Measurements from ENCODE around the gene USP40. TPM values are rescaled to one million over a fixed set of nuclear protein-coding genes. Genes with fewer than 3 reads are reported as not detected.

The USP40 gene
- total and polyA plus RNA-seq, 2 experiments from 2014 or later, result 5.7 to 11.7 TPM

DNA sequence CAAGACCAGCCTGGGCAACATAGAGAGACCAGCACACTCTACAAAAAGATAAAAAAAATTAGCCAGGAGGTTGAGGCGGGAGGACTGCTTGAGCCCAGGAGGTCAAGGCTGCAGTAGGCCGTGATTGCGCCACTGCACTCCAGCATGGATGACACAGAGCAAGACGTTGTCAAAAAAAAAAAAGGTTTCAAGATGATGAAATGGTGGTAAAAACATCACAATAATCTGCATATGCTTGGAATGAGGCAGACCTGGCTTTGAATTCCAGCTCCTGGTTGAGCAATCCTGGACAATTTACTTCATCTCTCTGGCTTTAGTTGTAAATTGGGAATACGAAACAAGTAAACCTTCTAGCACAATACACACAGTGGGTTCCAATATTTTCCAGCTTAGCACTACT lies 24.1 kb downstream of the USP40 start:
- H3K79me2 ChIP-seq (replicated peaks; ENCODE audit: insufficient read depth), result no peaks in the 10 kb centered on the region
- ATAC-seq (no peak), DNase-seq (ENCODE audit: low spot score) (no peak)
- Mint-ChIP-seq H3K4me1 (peaks cover 14% of the 10 kb centered on the region; the same call in 2 of the 3 replicates), H3K36me3 (ENCODE audit: low read depth) (no peaks in the 10 kb centered on the region), H3K4me3 (no peak overlapping the region), H3K27me3 (ENCODE audit: insufficient read depth, low read depth, poor library complexity) (no peaks in the 10 kb centered on the region), H3K9me3 (no peaks in the 10 kb centered on the region), H3K27ac (no peak overlapping the region)
- no peaks in the 10 kb centered on the region for H3F3A ChIP-seq (replicated peaks; ENCODE audit: low read depth)
- H4K20me1 ChIP-seq (replicated peaks; ENCODE audit: insufficient read depth), result no peaks in the 10 kb centered on the region
- H2AFZ ChIP-seq, result no peak overlapping the region
- no peaks in the 10 kb centered on the region for H3K27me3 ChIP-seq (ENCODE audit: insufficient read depth)
- no peak overlapping the region for H3K27ac ChIP-seq (ENCODE audit: low read depth)
- H3K4me2 ChIP-seq, result no peak overlapping the region
- H3K4me1 ChIP-seq (ENCODE audit: insufficient read depth), result peaks cover 10% of the 10 kb centered on the region; the same call in 1 of the 2 replicates
- H3K9me2 ChIP-seq (ENCODE audit: insufficient read depth), result peaks cover 14% of the 10 kb centered on the region; the same call in 1 of the 2 replicates
- no peak overlapping the region for H3K4me3 ChIP-seq
- no peaks in the 10 kb centered on the region for H3K36me3 ChIP-seq (ENCODE audit: insufficient read depth)
- TF ChIP-seq CREB1 (CRISPR knock-in tag; IDR thresholded peaks at IDR 0.05; ENCODE audit: low read depth) (no peak), STAT1 (IDR thresholded peaks at IDR 0.05; ENCODE audit: unreplicated experiment) (no peak)
- TF ChIP-seq, protein P1, sequence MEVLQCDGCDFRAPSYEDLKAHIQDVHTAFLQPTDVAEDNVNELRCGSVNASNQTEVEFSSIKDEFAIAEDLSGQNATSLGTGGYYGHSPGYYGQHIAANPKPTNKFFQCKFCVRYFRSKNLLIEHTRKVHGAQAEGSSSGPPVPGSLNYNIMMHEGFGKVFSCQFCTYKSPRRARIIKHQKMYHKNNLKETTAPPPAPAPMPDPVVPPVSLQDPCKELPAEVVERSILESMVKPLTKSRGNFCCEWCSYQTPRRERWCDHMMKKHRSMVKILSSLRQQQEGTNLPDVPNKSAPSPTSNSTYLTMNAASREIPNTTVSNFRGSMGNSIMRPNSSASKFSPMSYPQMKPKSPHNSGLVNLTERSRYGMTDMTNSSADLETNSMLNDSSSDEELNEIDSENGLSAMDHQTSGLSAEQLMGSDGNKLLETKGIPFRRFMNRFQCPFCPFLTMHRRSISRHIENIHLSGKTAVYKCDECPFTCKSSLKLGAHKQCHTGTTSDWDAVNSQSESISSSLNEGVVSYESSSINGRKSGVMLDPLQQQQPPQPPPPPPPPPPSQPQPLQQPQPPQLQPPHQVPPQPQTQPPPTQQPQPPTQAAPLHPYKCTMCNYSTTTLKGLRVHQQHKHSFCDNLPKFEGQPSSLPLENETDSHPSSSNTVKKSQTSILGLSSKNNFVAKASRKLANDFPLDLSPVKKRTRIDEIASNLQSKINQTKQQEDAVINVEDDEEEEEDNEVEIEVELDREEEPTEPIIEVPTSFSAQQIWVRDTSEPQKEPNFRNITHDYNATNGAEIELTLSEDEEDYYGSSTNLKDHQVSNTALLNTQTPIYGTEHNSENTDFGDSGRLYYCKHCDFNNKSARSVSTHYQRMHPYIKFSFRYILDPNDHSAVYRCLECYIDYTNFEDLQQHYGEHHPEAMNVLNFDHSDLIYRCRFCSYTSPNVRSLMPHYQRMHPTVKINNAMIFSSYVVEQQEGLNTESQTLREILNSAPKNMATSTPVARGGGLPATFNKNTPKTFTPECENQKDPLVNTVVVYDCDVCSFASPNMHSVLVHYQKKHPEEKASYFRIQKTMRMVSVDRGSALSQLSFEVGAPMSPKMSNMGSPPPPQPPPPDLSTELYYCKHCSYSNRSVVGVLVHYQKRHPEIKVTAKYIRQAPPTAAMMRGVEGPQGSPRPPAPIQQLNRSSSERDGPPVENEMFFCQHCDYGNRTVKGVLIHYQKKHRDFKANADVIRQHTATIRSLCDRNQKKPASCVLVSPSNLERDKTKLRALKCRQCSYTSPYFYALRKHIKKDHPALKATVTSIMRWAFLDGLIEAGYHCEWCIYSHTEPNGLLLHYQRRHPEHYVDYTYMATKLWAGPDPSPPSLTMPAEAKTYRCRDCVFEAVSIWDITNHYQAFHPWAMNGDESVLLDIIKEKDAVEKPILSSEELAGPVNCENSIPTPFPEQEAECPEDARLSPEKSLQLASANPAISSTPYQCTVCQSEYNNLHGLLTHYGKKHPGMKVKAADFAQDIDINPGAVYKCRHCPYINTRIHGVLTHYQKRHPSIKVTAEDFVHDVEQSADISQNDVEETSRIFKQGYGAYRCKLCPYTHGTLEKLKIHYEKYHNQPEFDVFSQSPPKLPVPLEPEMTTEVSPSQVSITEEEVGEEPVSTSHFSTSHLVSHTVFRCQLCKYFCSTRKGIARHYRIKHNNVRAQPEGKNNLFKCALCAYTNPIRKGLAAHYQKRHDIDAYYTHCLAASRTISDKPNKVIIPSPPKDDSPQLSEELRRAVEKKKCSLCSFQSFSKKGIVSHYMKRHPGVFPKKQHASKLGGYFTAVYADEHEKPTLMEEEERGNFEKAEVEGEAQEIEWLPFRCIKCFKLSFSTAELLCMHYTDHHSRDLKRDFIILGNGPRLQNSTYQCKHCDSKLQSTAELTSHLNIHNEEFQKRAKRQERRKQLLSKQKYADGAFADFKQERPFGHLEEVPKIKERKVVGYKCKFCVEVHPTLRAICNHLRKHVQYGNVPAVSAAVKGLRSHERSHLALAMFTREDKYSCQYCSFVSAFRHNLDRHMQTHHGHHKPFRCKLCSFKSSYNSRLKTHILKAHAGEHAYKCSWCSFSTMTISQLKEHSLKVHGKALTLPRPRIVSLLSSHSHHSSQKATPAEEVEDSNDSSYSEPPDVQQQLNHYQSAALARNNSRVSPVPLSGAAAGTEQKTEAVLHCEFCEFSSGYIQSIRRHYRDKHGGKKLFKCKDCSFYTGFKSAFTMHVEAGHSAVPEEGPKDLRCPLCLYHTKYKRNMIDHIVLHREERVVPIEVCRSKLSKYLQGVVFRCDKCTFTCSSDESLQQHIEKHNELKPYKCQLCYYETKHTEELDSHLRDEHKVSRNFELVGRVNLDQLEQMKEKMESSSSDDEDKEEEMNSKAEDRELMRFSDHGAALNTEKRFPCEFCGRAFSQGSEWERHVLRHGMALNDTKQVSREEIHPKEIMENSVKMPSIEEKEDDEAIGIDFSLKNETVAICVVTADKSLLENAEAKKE (CRISPR knock-in tag; IDR thresholded peaks at IDR 0.05), result no peak

DNA sequence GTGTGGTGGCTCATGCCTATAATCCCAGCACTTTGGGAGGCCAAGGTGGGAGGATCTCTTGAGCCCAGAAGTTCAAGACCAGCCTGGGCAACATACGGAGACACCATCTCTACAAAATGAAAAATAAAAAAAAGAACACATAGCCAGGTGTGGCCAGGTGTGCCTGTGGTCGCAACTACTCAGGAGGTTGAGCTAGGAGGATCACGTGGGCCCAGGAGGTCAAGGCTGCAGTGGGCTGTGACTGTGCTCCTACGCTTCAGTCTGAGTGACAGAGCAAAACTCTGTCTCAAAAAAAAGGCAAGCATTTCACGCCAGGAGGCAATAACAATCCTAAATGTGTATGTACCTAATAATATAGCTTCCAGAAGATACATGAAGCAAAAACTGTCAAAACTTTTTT lies 27.8 kb downstream of the USP40 start:
- Histone ChIP-seq H3K79me2 (replicated peaks; ENCODE audit: insufficient read depth) (no peaks in the 10 kb centered on the region), H3K27me3 (ENCODE audit: insufficient read depth) (no peaks in the 10 kb centered on the region), H3K4me2 (no peak overlapping the region), H3K27ac (ENCODE audit: low read depth) (no peak overlapping the region), H3K4me3 (no peak overlapping the region), H3K9me2 (ENCODE audit: insufficient read depth) (peaks cover 10% of the 10 kb centered on the region; the same call in 1 of the 2 replicates), H3K4me1 (ENCODE audit: insufficient read depth) (no peaks in the 10 kb centered on the region), H3F3A (replicated peaks; ENCODE audit: low read depth) (no peaks in the 10 kb centered on the region), H4K20me1 (replicated peaks; ENCODE audit: insufficient read depth) (no peaks in the 10 kb centered on the region), H3K36me3 (ENCODE audit: insufficient read depth) (no peaks in the 10 kb centered on the region), H2AFZ (no peak overlapping the region)
- Mint-ChIP-seq H3K27me3 (ENCODE audit: insufficient read depth, low read depth, poor library complexity) (no peaks in the 10 kb centered on the region), H3K4me1 (peaks cover 2% of the 10 kb centered on the region; the same call in 1 of the 3 replicates), H3K27ac (no peak overlapping the region), H3K36me3 (ENCODE audit: low read depth) (no peaks in the 10 kb centered on the region), H3K9me3 (no peaks in the 10 kb centered on the region), H3K4me3 (no peak overlapping the region)
- TF ChIP-seq ZNF331 (CRISPR knock-in tag; IDR thresholded peaks at IDR 0.05; ENCODE audit: low read depth) (no peak), ZNF114 (CRISPR knock-in tag; IDR thresholded peaks at IDR 0.05) (no peak), JUNB (IDR thresholded peaks at IDR 0.05; ENCODE audit: unreplicated experiment) (no peak), NANOG (IDR thresholded peaks at IDR 0.05; ENCODE audit: borderline replicate concordance) (no peak)
- TF ChIP-seq, protein P2, sequence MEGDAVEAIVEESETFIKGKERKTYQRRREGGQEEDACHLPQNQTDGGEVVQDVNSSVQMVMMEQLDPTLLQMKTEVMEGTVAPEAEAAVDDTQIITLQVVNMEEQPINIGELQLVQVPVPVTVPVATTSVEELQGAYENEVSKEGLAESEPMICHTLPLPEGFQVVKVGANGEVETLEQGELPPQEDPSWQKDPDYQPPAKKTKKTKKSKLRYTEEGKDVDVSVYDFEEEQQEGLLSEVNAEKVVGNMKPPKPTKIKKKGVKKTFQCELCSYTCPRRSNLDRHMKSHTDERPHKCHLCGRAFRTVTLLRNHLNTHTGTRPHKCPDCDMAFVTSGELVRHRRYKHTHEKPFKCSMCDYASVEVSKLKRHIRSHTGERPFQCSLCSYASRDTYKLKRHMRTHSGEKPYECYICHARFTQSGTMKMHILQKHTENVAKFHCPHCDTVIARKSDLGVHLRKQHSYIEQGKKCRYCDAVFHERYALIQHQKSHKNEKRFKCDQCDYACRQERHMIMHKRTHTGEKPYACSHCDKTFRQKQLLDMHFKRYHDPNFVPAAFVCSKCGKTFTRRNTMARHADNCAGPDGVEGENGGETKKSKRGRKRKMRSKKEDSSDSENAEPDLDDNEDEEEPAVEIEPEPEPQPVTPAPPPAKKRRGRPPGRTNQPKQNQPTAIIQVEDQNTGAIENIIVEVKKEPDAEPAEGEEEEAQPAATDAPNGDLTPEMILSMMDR (conservative IDR thresholded peaks at IDR 0.05; ENCODE audit: low read depth in 2 of 2), result no peak
- ATAC-seq (no peak), DNase-seq (ENCODE audit: low spot score) (no peak)

Measured in GM23338 (cell line).